K562 treated with DMSO at 1 percent for 4 hours (cell line): ENCODE measurements around the gene HMBS. TPM values are rescaled to one million over a fixed set of nuclear protein-coding genes. Genes with fewer than 3 reads are reported as not detected.

Experiments
- total RNA-seq: library from RNA; unstranded; fragments of 300-600 nt; gene quantifications from 2 replicates; pipeline ENCODE4 v1.2.3, GENCODE V29; 2022; ENCODE audit not compliant: insufficient read depth

The HMBS gene
- total RNA-seq, result 107 and 137 TPM in 2 replicates

GRCh38 chr11:119084663-119085436 is at the start of gene HMBS:
HMBS (plus strand) TSS chr11:119084881; CDS start chr11:119085034, 153 bp downstream.

GRCh38 chr11:119057000-119057769 is 27.5 kb upstream of the HMBS start, which contains the start of gene HYOU1:
HYOU1 (minus strand) TSS chr11:119057205; CDS start chr11:119056160, 1,045 bp downstream.

GRCh38 chr11:119067371-119068222 is 17.1 kb upstream of the HMBS start, which contains the start of gene VPS11:
VPS11 (plus strand) TSS chr11:119067818; CDS start chr11:119067824, 6 bp downstream.

GRCh38 chr11:119101759-119102423 is 17.2 kb downstream of the HMBS start, which contains the start of gene DPAGT1:
DPAGT1 (minus strand) TSS chr11:119101853; CDS start chr11:119101655, 198 bp downstream.

GRCh38 chr11:119106564-119107537 is 22.2 kb downstream of the HMBS start, which contains the start of gene C2CD2L:
C2CD2L (plus strand) TSS chr11:119107344; CDS start chr11:119107742, 398 bp downstream.

GRCh38 chr11:119121008-119121810 is 36.5 kb downstream of the HMBS start, which contains the start of gene HINFP:
HINFP (plus strand) TSS chr11:119121580; CDS start chr11:119126945, 5,365 bp downstream.

Other genes with a start within 250 kb of the HMBS start
- gene CXCR5, start 201.0 kb upstream of the HMBS start, total RNA-seq, result not detected in 2 replicates
- 8.3 and 14.2 TPM in 2 replicates for gene BCL9L, start 159.0 kb upstream of the HMBS start, total RNA-seq
- not detected in 2 replicates for gene UPK2, start 128.6 kb upstream of the HMBS start, total RNA-seq
- not detected in 2 replicates for gene FOXR1, start 113.1 kb upstream of the HMBS start, total RNA-seq
- 11.8 and 12.3 TPM in 2 replicates for gene CENATAC, start 86.7 kb upstream of the HMBS start, total RNA-seq
- 1,661 and 1,791 TPM in 2 replicates for gene RPS25, start 66.5 kb upstream of the HMBS start, total RNA-seq
- 131 and 148 TPM in 2 replicates for gene TRAPPC4, start 66.1 kb upstream of the HMBS start, total RNA-seq
- gene SLC37A4, start 54.0 kb upstream of the HMBS start, total RNA-seq, result 36.3 and 44.7 TPM in 2 replicates
- gene HYOU1, start 27.7 kb upstream of the HMBS start, total RNA-seq, result 202 and 231 TPM in 2 replicates
- gene VPS11, start 17.1 kb upstream of the HMBS start, total RNA-seq, result 31.8 and 39.9 TPM in 2 replicates
- 41.8 and 50.8 TPM in 2 replicates for gene DPAGT1, start 17.0 kb downstream of the HMBS start, total RNA-seq
- 27.8 and 33.7 TPM in 2 replicates for gene C2CD2L, start 22.5 kb downstream of the HMBS start, total RNA-seq
- gene HINFP, start 36.7 kb downstream of the HMBS start, total RNA-seq, result 28.5 and 31.2 TPM in 2 replicates
- 0.17 TPM in 1 of 2 replicates, not detected in the other for gene ABCG4, start 64.2 kb downstream of the HMBS start, total RNA-seq
- 1.6 and 2.0 TPM in 2 replicates for gene NLRX1, start 83.8 kb downstream of the HMBS start, total RNA-seq
- not detected in 2 replicates for gene NHERF4, start 100.6 kb downstream of the HMBS start, total RNA-seq
- gene CBL, start 121.5 kb downstream of the HMBS start, total RNA-seq, result 11.8 and 12.7 TPM in 2 replicates
- 15.5 and 21.8 TPM in 2 replicates for gene MCAM, start 232.2 kb downstream of the HMBS start, total RNA-seq
- gene RNF26, start 249.6 kb downstream of the HMBS start, total RNA-seq, result 39.5 and 47.2 TPM in 2 replicates